Measurements from ENCODE around the gene NAA60.
A peak's percentile ranks its signal among the peaks of the same experiment; 100 is the strongest.

NAA60 gene

GRCh38 chr16:3532741-3533140, 89.3 kb downstream of the NAA60 start:
- H3K4me3 ChIP-seq (ENCODE audit: low read length): no peak overlapping the region
- no peak for DNase-seq (ENCODE audit: low read depth)
- TF ChIP-seq CTCF (conservative IDR thresholded peaks at IDR 0.05; ENCODE audit: low read length): no peak

- no peak for DNase-seq (ENCODE audit: low read depth)
- TF ChIP-seq CTCF (conservative IDR thresholded peaks at IDR 0.05; ENCODE audit: low read length): no peak
These were observed 90.6 kb downstream of the NAA60 start for GRCh38 chr16:3534126-3534525.

GRCh38 chr16:3536271-3536731, 92.8 kb downstream of the NAA60 start:
- no peak overlapping the region for H3K4me3 ChIP-seq (ENCODE audit: low read length)
- no peak for TF ChIP-seq CTCF (conservative IDR thresholded peaks at IDR 0.05; ENCODE audit: low read length)
- DNase-seq (ENCODE audit: low read depth): peak; percentile 82

More at GRCh38 chr16:3534126-3534525, 90.6 kb downstream of the NAA60 start:
- H3K4me3 ChIP-seq (ENCODE audit: low read length): no peak overlapping the region
